H1 (cell line): ENCODE measurements around the gene ASB8. TPM values are rescaled to one million over a fixed set of nuclear protein-coding genes. Genes with fewer than 3 reads are reported as not detected.

Source experiments
- ASH2L ChIP-seq: fragments of 200-600, 300-600 bp; sonication (generic); IDR thresholded peaks from one replicate; pipeline ENCODE4 v1.7.1; 2017; ENCODE audit warnings: low read length
- BRCA1 ChIP-seq: IDR thresholded peaks from 2 replicates; pipeline ENCODE4 v1.6.1; 2012; ENCODE audit warnings: low read depth, low read length, improper control_type of control experiment
- CBX5 ChIP-seq: fragments of 300-800, 300-1000 bp; sonication (generic); IDR thresholded peaks from 2 replicates; pipeline ENCODE4 v1.7.1; 2016; ENCODE audit warnings: antibody characterized with exemption, low read length, low read depth
- CHD7 ChIP-seq: fragments of 300-600 bp; sonication (generic); IDR thresholded peaks from 2 replicates; pipeline ENCODE4 v1.7.1; 2012; ENCODE audit warnings: low read length, moderate library complexity, mild to moderate bottlenecking, inconsistent platforms; ENCODE audit not compliant: insufficient replicate concordance
- KDM4A ChIP-seq: IDR thresholded peaks from one replicate; pipeline ENCODE4 v1.7.1; 2012; ENCODE audit warnings: low read depth, mild to moderate bottlenecking, moderate library complexity, low read length, inconsistent platforms; ENCODE audit not compliant: severe bottlenecking
- RNF2 ChIP-seq: fragments of 200-900, 300-1000 bp; sonication (generic); IDR thresholded peaks from 2 replicates; pipeline ENCODE4 v1.7.1; 2016; ENCODE audit warnings: borderline replicate concordance, low read depth, mild to moderate bottlenecking, antibody characterized with exemption, low read length; ENCODE audit not compliant: poor library complexity, severe bottlenecking; ENCODE audit errors: missing control alignments
- SIRT6 ChIP-seq: IDR thresholded peaks from one replicate; pipeline ENCODE4 v1.7.1; 2012; ENCODE audit warnings: low read length, inconsistent platforms
- SP4 ChIP-seq: IDR thresholded peaks from 2 replicates; pipeline ENCODE4 v1.6.1; 2012; ENCODE audit warnings: low read length, inconsistent platforms
- TAF1 ChIP-seq: IDR thresholded peaks from 2 replicates; pipeline ENCODE4 v1.6.1; 2011; ENCODE audit warnings: mild to moderate bottlenecking, low read depth, low read length
- polyA plus RNA-seq, 7 experiments: library from polyadenylated mRNA; depleted of rRNA in 3 of 7; stranded (reverse) in 5 of 7; unstranded in 2 of 7; fragments of >200 nt in 5 of 7; fragments of 200-250 nt in 2 of 7; gene quantifications; 1 replicate in 5 of 7; 2 replicates in 1 of 7; 4 replicates in 1 of 7; pipeline versions ENCODE4 v1.2.1 to v1.2.3, GENCODE V29; 2011 to 2013; ENCODE audit warnings: missing spikeins in 2 of 7, mixed read lengths in 2 of 7
- total RNA-seq: library from RNA; stranded (reverse); fragmentation: NEBNext Ultra II Directional; extraction: Animal tissue kit (Norgen Biotek cat#: 25700); gene quantifications from 2 replicates; pipeline ENCODE4 v1.2.1, GENCODE V29; 2021

The ASB8 gene
- total and polyA plus RNA-seq, 2 of the 8 experiments (the other 6 are each of a cell fraction or from before 2014, with no cell fraction given) = 3.8 to 8.3 TPM

GRCh38 chr12:48179466-48179865 lies 22.2 kb upstream of the ASB8 start (continued):
- no peak for TF ChIP-seq CHD7
- no peak for TF ChIP-seq ASH2L
- TF ChIP-seq KDM4A = no peak
- TF ChIP-seq BRCA1 = no peak
- no peak for TF ChIP-seq CBX5
- TF ChIP-seq SP4 = no peak
- no peak for TF ChIP-seq TAF1
- TF ChIP-seq SIRT6 = no peak
- TF ChIP-seq RNF2 = no peak
